Left colon (tissue), 2 donors: ENCODE results near the gene CST3. TPM values are rescaled to one million over a fixed set of nuclear protein-coding genes. Genes with fewer than 3 reads are reported as not detected.
"Not testable (repeated sequence)": the region's sequence is repeated elsewhere in the genome, so short reads cannot be mapped to it uniquely, and the experiment has no call there.

ENCODE experiments used
- ATAC-seq: fragments of 200-7000 bp; cut with Tn5 transposase; one replicate; pipeline ENCODE4 v1.9.1; 2020; ENCODE audit warnings: mild to moderate bottlenecking, moderate library complexity
- DNase-seq, 2 donors: peaks; one replicate each; pipeline ENCODE4 v3.0.0-alpha.2; 2020
- intact Hi-C, 2 donors: fragments of 100-400 bp; cut with DNase I in 1 of 2; cut with micrococcal nuclease in 1 of 2; formaldehyde crosslinking; loops; one replicate each; pipeline versions ENCODE4 v1.11.2 to v1.14.0; 2022; cut with DNase I, micrococcal nuclease
- total RNA-seq, 2 donors: library from RNA; stranded (reverse); fragmentation: NEBNext Ultra II Directional; extraction: Animal tissue kit (Norgen Biotek cat#: 25700); gene quantifications; one replicate each; pipeline ENCODE4 v1.2.1, GENCODE V29; 2021
- donor health status: DM: no; HTN: no; CAD: no.
- donor health status: DM: yes; HTN: yes; CAD: no.

CST3 gene
- total RNA-seq, 2 donors from 2014 or later = 863 to 1,131 TPM

- ATAC-seq = no peak
- DNase-seq = no peak
- intact Hi-C loops = no loop called here
These were observed 9.6 kb upstream of the CST3 start for GRCh38 chr20:23647346-23647745.

GRCh38 chr20:23646106-23646873 is 8.5 kb upstream of the CST3 start:
- intact Hi-C loops = no loop called here
- ATAC-seq (no peak), DNase-seq (no peak)

- ATAC-seq (no peak), DNase-seq (no peak)
- intact Hi-C loops = no loop called here
These were observed 7.8 kb upstream of the CST3 start for GRCh38 chr20:23645575-23645974.

- no peak for ATAC-seq
- DNase-seq = no peak
- intact Hi-C loops = no loop called here
These were observed 6.4 kb upstream of the CST3 start for GRCh38 chr20:23644164-23644563.

GRCh38 chr20:23643659-23644058 is 5.9 kb upstream of the CST3 start:
- DNase-seq (no peak), ATAC-seq (no peak)
- intact Hi-C loops = no loop called here

GRCh38 chr20:23641936-23642751 is 4.4 kb upstream of the CST3 start:
- ATAC-seq (no peak), DNase-seq (no peak)
- intact Hi-C loops = no loop called here

- intact Hi-C loops = no loop called here
- no peak for ATAC-seq
- DNase-seq = no peak
These were observed 3.2 kb upstream of the CST3 start for GRCh38 chr20:23640671-23641667.

- DNase-seq = no peak
- intact Hi-C loops = no loop called here
- ATAC-seq = no peak
These were observed 2.4 kb upstream of the CST3 start for GRCh38 chr20:23640018-23640601.

GRCh38 chr20:23639490-23639958 is 1.8 kb upstream of the CST3 start:
- peak; percentile 56 for ATAC-seq
- intact Hi-C loops = no loop called here

GRCh38 chr20:23638309-23638708 is 554 bp upstream of the CST3 start:
- ATAC-seq (no peak), DNase-seq (no peak)
- intact Hi-C loops = no loop called here

More at GRCh38 chr20:23639490-23639958, 1.8 kb upstream of the CST3 start:
- DNase-seq = peak; percentile 58 to 74

- DNase-seq (no peak), ATAC-seq (no peak)
- intact Hi-C loops = no loop called here
These were observed 860 bp downstream of the CST3 start for GRCh38 chr20:23636908-23637281.

- DNase-seq (no peak), ATAC-seq (no peak)
- intact Hi-C loops = no loop called here
These were observed 1.4 kb downstream of the CST3 start for GRCh38 chr20:23636182-23636907.

GRCh38 chr20:23635768-23636090 is 2.0 kb downstream of the CST3 start:
- ATAC-seq, intact Hi-C loops, DNase-seq: not testable (repeated sequence)

GRCh38 chr20:23634985-23635767 is 2.6 kb downstream of the CST3 start:
- ATAC-seq (no peak), DNase-seq (no peak)
- intact Hi-C loops = no loop called here

- ATAC-seq (no peak), DNase-seq (no peak)
- intact Hi-C loops = no loop called here
These were observed 3.5 kb downstream of the CST3 start for GRCh38 chr20:23634044-23634801.

GRCh38 chr20:23632711-23633573 is 4.8 kb downstream of the CST3 start:
- intact Hi-C loops = no loop called here
- ATAC-seq = no peak
- no peak for DNase-seq
